HFFc6 (cell line): ENCODE data around the gene BRD1. TPM values are rescaled to one million over a fixed set of nuclear protein-coding genes. Genes with fewer than 3 reads are reported as not detected.

ENCODE experiments used
- DNase-seq: peaks from one replicate; pipeline ENCODE4 v3.0.0-alpha.2; 2018
- H3K27ac Mint-ChIP-seq: 2 replicates; pipeline ENCODE4 v1.8.0; 2020; ENCODE audit warnings: mild to moderate bottlenecking, mixed read lengths
- H3K27me3 Mint-ChIP-seq: 2 replicates; pipeline ENCODE4 v1.8.0; 2021; ENCODE audit warnings: mild to moderate bottlenecking, moderate library complexity, mixed read lengths; ENCODE audit not compliant: insufficient read depth
- H3K36me3 Mint-ChIP-seq: 2 replicates; pipeline ENCODE4 v1.8.0; 2021; ENCODE audit warnings: low read depth, mixed read lengths
- H3K4me1 Mint-ChIP-seq: 2 replicates; pipeline ENCODE4 v1.8.0; 2020; ENCODE audit warnings: low read depth, mixed read lengths
- H3K4me3 Mint-ChIP-seq: 2 replicates; pipeline ENCODE4 v1.8.0; 2020; ENCODE audit warnings: mild to moderate bottlenecking, moderate library complexity, mixed read lengths
- H3K9me3 Mint-ChIP-seq: 2 replicates; pipeline ENCODE4 v1.8.0; 2020; ENCODE audit warnings: mild to moderate bottlenecking, mixed read lengths
- CTCF ChIP-seq: fragments of 200-600 bp; sonication (generic); IDR thresholded peaks from 2 replicates; pipeline ENCODE4 v1.5.0; 2021; ENCODE audit warnings: antibody characterized with exemption, mild to moderate bottlenecking
- total RNA-seq, 6 experiments: library from RNA; stranded (reverse); fragmentation: NEBNext Ultra II Directional; extraction: Animal tissue kit (Norgen Biotek cat#: 25700); gene quantifications; 2 replicates in 1 of 6; 3 replicates in 5 of 6; pipeline ENCODE4 v1.2.3, GENCODE V29; 2021

Gene BRD1
- total RNA-seq, 6 experiments from 2014 or later, result 17.2 to 20.8 (median 18.1) TPM

DNA sequence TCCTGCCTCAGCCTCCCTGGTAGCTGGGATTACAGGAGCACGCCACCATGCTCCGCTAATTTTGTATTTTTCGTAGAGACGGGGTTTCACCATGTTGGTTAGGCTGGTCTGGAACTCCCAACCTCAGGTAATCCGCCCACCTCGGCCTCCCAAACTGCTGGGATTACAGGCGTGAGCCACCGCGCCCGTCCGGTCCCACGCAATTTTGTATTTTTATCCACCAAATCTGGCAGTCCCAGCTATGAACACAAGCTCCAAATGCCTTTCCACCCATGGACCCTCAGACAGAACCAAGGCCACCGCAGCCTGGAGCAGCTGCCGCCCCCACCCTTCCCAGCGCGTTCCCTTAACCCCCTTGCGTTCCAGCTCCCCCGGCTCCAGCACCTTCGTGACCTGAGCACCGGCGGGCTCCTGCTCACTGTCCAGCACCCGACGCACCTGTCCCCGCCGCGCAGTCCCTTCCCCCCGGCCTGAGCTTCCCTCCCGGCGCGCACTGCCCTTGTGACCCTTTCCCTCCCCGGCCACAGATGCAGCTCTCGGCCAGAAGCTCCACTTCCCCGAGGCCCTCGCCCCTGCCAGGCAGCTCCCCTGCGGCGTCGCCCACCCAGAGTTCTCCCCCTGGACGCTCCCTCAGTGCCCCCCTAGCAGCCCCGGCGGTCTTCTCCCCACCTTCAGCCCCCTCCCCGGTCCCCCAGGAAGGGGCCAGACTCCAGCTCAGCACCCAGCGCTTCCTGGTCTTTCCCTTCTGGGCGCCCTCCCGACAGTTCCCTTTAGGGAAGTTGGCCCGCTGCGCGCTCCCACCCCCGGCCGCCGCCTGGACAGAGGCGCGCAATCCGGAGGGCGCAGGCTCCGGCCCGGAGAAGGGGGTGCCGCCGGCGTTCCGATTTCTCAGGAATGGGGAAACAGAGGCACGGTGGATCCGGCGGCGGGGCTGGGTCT is 20.3 kb upstream of the BRD1 start:
- DNase-seq, result no peak
- no peak for TF ChIP-seq CTCF
- Mint-ChIP-seq H3K27ac (no peak overlapping the region), H3K36me3 (no peaks in the 10 kb centered on the region), H3K27me3 (peaks cover 48% of the 10 kb centered on the region), H3K9me3 (no peaks in the 10 kb centered on the region), H3K4me1 (peaks cover 9% of the 10 kb centered on the region; the same call in 1 of the 2 replicates), H3K4me3 (no peak overlapping the region)

DNA sequence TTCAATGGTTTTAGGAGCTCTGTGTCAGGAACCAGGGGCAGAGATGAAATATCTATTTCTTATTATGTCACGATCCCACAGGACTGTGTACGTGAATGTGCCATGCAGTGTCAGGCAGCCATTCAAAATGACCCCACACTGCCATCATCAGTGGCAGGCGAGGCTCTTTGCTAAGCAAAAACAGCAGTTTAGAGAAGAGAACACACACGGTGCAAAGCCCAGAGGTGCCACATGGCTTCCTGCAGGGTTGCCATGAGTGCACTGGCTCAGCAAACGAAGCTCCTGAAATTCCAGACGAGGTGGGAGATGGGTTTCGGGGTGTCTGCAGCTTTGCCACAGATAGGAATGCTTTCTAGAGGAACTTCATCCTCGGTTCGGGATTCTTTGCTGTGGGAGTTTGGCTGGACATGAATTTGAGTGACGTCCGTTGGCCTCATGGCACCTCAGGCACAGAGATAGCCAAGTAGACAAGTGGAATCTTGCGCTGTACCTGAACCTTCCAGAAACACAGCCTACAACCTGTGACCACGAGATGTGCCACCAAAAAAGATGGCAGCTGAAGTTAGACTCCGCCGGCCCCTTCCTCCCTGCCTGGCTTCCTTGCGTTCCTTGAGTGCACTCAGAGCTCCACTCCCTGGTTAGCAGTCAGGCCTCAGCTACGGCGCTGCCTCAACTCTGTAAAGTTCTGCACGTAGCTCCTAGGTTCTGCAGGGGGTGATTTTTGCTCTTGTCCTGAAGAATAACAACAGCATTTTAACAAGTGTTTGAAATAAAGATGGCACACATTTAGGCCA is 18.2 kb upstream of the BRD1 start:
- DNase-seq, result no peak
- Mint-ChIP-seq H3K36me3 (no peaks in the 10 kb centered on the region), H3K27me3 (peaks cover 51% of the 10 kb centered on the region), H3K4me1 (0 out of 2 replicates have a peak, but pooled peaks cover 2% of the 10 kb centered on the region), H3K9me3 (no peaks in the 10 kb centered on the region), H3K27ac (no peak overlapping the region), H3K4me3 (no peak overlapping the region)
- no peak for TF ChIP-seq CTCF

GRCh38 chr22:49845241-49845640 is 17.6 kb upstream of the BRD1 start:
- no peak overlapping the region for H3K27ac Mint-ChIP-seq
- no peak overlapping the region for H3K4me3 Mint-ChIP-seq
- no peak for TF ChIP-seq CTCF
- H3K9me3 Mint-ChIP-seq, result no peaks in the 10 kb centered on the region
- peaks cover 46% of the 10 kb centered on the region for H3K27me3 Mint-ChIP-seq
- no peaks in the 10 kb centered on the region for H3K4me1 Mint-ChIP-seq
- no peak for DNase-seq
- H3K36me3 Mint-ChIP-seq, result no peaks in the 10 kb centered on the region

DNA sequence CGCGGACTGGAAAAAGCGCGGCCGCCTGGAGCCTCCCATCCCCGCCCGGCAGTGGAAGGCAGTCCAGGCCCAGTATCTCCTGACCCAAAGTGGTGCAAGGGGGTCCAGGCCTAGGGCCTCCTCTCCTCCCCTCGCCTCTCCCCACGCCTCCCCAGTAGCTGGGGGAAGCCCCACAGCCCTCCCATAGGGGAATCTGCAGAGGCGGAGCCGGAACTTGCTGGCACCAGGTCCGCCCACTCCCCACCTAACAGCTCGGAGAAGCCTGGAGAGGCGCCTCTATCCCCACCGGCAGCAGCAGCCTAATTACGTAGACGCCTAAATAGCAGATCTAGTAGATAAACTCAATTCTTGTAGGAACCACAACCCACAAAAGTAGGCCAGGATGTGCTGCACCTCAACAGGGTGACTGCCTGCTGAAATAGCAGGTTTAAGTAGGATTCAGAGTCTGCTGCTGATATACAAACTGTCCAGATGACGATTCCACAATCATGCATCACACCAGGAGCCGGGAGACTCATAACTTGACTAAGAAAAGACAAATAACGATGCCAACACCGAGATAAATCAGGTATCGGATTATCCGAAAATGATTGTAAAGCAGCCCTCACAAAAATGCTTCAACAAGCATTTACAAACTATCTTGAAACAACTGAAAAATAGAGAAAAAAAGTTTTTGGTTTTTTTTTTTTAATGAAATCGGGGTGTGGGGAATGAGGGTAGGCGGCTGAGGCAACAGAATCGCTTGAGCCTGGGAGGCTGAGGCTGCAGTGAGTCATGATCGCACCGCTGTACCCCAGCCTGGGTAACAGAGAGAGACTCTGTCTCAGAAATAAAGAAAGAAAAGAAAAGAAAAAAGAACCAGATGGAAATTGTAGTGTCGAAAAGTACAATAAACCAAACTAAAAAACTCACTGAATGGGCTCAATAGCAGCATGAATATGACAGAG is 11.4 kb upstream of the BRD1 start:
- no peaks in the 10 kb centered on the region; the same call in 1 of the 2 replicates for H3K36me3 Mint-ChIP-seq
- peaks cover 25% of the 10 kb centered on the region for H3K27me3 Mint-ChIP-seq
- no peaks in the 10 kb centered on the region for H3K9me3 Mint-ChIP-seq
- no peak overlapping the region for H3K27ac Mint-ChIP-seq
- TF ChIP-seq CTCF, result no peak
- DNase-seq, result no peak
- H3K4me3 Mint-ChIP-seq, result no peak overlapping the region
- H3K4me1 Mint-ChIP-seq, result no peaks in the 10 kb centered on the region
